Sigmoid colon (tissue), 7 donors: ENCODE results near the gene ANKHD1. TPM values are rescaled to one million over a fixed set of nuclear protein-coding genes. Genes with fewer than 3 reads are reported as not detected.

Experiments used
- DNase-seq: peaks from one replicate; pipeline ENCODE4 v3.0.0-alpha.2; 2019
- H3K27ac ChIP-seq, 4 donors: fragments of 200-600 bp; sonication (generic); one replicate each; pipeline ENCODE4 v1.5.1; 2016 to 2019; ENCODE audit warnings: mild to moderate bottlenecking in 1 of 4
- H3K27me3 ChIP-seq, 3 donors: fragments of 200-600 bp; sonication (generic); one replicate each; pipeline ENCODE4 v1.5.1; 2019; ENCODE audit warnings: mild to moderate bottlenecking in 1 of 3
- H3K36me3 ChIP-seq, 4 donors: fragments of 200-600 bp; sonication (generic); one replicate each; pipeline ENCODE4 v1.5.1; 2016 to 2019
- H3K4me1 ChIP-seq, 4 donors: fragments of 200-600 bp; sonication (generic); one replicate each; pipeline ENCODE4 v1.5.1; 2017 to 2019
- H3K4me3 ChIP-seq, 4 donors: fragments of 200-600 bp; sonication (generic); one replicate each; pipeline ENCODE4 v1.5.1; 2017 to 2019; ENCODE audit warnings: mild to moderate bottlenecking in 2 of 4, moderate library complexity in 1 of 4
- H3K9me3 ChIP-seq, 4 donors: fragments of 200-600 bp in 3 of 4; sonication (generic) in 3 of 4; one replicate each; pipeline versions ENCODE4 v1.5.1 to v1.6.1; 2013 to 2019
- CTCF ChIP-seq, 4 experiments: fragments of 450-650 bp in 3 of 4; fragments of 200-600 bp in 1 of 4; IDR thresholded peaks; one replicate each; pipeline ENCODE4 v1.5.1; 2016 to 2019; ENCODE audit warnings: antibody characterized with exemption in 4 of 4, mild to moderate bottlenecking in 3 of 4, moderate library complexity in 2 of 4
- EP300 ChIP-seq, 4 donors: sonication (generic); formaldehyde crosslinking; IDR thresholded peaks; one replicate each; pipeline ENCODE4 v1.6.1; 2017; ENCODE audit warnings: antibody characterized with exemption in 4 of 4
- POLR2A ChIP-seq, 2 donors: fragments of 450-650 bp; IDR thresholded peaks; one replicate each; pipeline ENCODE4 v1.6.1; 2016; ENCODE audit warnings: antibody characterized with exemption in 2 of 2, mild to moderate bottlenecking in 2 of 2, moderate library complexity in 2 of 2
- POLR2AphosphoS5 ChIP-seq, 4 donors: sonication (generic); formaldehyde crosslinking; IDR thresholded peaks; one replicate each; pipeline ENCODE4 v1.6.1; 2017; ENCODE audit warnings: antibody characterized with exemption in 4 of 4
- WGBS, 2 donors: extraction: QIAGEN DNeasy Blood & Tissue Kit; methylation state at CpG; one replicate each; pipeline ENCODE4 v1.1.7; 2013; 5-methylcytosine and 5-hydroxymethylcytosine counted together
- intact Hi-C: fragments of 100-400 bp; cut with DNase I; formaldehyde crosslinking; loops from one replicate; pipeline ENCODE4 v1.15.1; 2023
- polyA plus RNA-seq, 3 donors: library from polyadenylated mRNA; stranded (reverse); fragments of 200-250 nt; gene quantifications; one replicate each; pipeline ENCODE4 v1.2.3, GENCODE V29; 2013
- total RNA-seq, 4 donors: library from RNA; depleted of rRNA; stranded (reverse); fragments of >200 nt; gene quantifications; one replicate each; pipeline ENCODE4 v1.1.0, GENCODE V29; 2016
- donor health status: healthy with polysubstance abuse.
- donor health status: Bipolar disorder and iron deficiency.
- donor health status: healthy.

ANKHD1 gene
- total and polyA plus RNA-seq, 7 donors = 25.8 to 109 (median 93.5) TPM

GRCh38 chr5:140365282-140365681 lies 36.4 kb upstream of the ANKHD1 start:
- H3K27me3 ChIP-seq = no peaks in the 10 kb centered on the region
- no peak for DNase-seq
- no peaks in the 10 kb centered on the region for H3K9me3 ChIP-seq
- no peak overlapping the region for H3K27ac ChIP-seq
- no peaks in the 10 kb centered on the region for H3K36me3 ChIP-seq
- WGBS, 2 donors = 50 to 74% methylated on average over 3 of the region's 3 CpGs
- no peak for TF ChIP-seq POLR2AphosphoS5 (IDR thresholded peaks at IDR 0.05)
- no peak for TF ChIP-seq CTCF (IDR thresholded peaks at IDR 0.05)
- TF ChIP-seq POLR2A (IDR thresholded peaks at IDR 0.05) = no peak
- no peak for TF ChIP-seq EP300 (IDR thresholded peaks at IDR 0.05)
- intact Hi-C loops = no loop called here
- H3K4me1 ChIP-seq = peaks cover 0 to 6% (median 5%) of the 10 kb centered on the region in 4 donors
- no peak overlapping the region for H3K4me3 ChIP-seq

GRCh38 chr5:140365941-140366340 lies 35.7 kb upstream of the ANKHD1 start:
- Histone ChIP-seq H3K36me3 (no peaks in the 10 kb centered on the region), H3K27ac (no peak overlapping the region), H3K9me3 (no peaks in the 10 kb centered on the region), H3K4me1 (peaks cover 0 to 6% (median 5%) of the 10 kb centered on the region in 4 donors), H3K27me3 (no peaks in the 10 kb centered on the region), H3K4me3 (no peak overlapping the region)
- peak; percentile 40 for DNase-seq
- intact Hi-C loops = no loop called here
- TF ChIP-seq EP300 (IDR thresholded peaks at IDR 0.05) (no peak), POLR2AphosphoS5 (IDR thresholded peaks at IDR 0.05) (no peak), CTCF (IDR thresholded peaks at IDR 0.05) (no peak), POLR2A (IDR thresholded peaks at IDR 0.05) (no peak)
- 97% methylated on average over 4 of the region's 4 CpGs for WGBS, 2 donors

- TF ChIP-seq CTCF (IDR thresholded peaks at IDR 0.05) (no peak), POLR2A (IDR thresholded peaks at IDR 0.05) (no peak), POLR2AphosphoS5 (IDR thresholded peaks at IDR 0.05) (no peak)
- WGBS, 2 donors = 27 to 68% methylated on average over 7 of the region's 7 CpGs
- H3K36me3 ChIP-seq = no peaks in the 10 kb centered on the region
- no peaks in the 10 kb centered on the region for H3K9me3 ChIP-seq
- no peak overlapping the region for H3K4me3 ChIP-seq
- DNase-seq = peak; percentile 41
- intact Hi-C loops = no loop called here
- H3K27ac ChIP-seq = no peak overlapping the region
- no peaks in the 10 kb centered on the region for H3K27me3 ChIP-seq
- peaks cover 0 to 6% (median 5%) of the 10 kb centered on the region in 4 donors for H3K4me1 ChIP-seq
These were observed 34.9 kb upstream of the ANKHD1 start for GRCh38 chr5:140366589-140367255.

- DNase-seq = no peak
- Histone ChIP-seq H3K36me3 (no peaks in the 10 kb centered on the region), H3K4me3 (no peak overlapping the region), H3K4me1 (peaks cover 0 to 6% (median 5%) of the 10 kb centered on the region in 4 donors), H3K9me3 (no peaks in the 10 kb centered on the region), H3K27ac (no peak overlapping the region), H3K27me3 (no peaks in the 10 kb centered on the region)
- WGBS, 2 donors = 91 to 93% methylated on average over 8 of the region's 8 CpGs
- TF ChIP-seq POLR2AphosphoS5 (IDR thresholded peaks at IDR 0.05) (no peak), EP300 (IDR thresholded peaks at IDR 0.05) (no peak), POLR2A (IDR thresholded peaks at IDR 0.05) (no peak), CTCF (IDR thresholded peaks at IDR 0.05) (no peak)
- intact Hi-C loops = no loop called here
These were observed 34.2 kb upstream of the ANKHD1 start for GRCh38 chr5:140367256-140368013.
